ENCODE data around the gene MXRA5.
"Not testable (repeated sequence)": the region's sequence is repeated elsewhere in the genome, so short reads cannot be mapped to it uniquely, and the experiment has no call there.

The MXRA5 gene, protein sequence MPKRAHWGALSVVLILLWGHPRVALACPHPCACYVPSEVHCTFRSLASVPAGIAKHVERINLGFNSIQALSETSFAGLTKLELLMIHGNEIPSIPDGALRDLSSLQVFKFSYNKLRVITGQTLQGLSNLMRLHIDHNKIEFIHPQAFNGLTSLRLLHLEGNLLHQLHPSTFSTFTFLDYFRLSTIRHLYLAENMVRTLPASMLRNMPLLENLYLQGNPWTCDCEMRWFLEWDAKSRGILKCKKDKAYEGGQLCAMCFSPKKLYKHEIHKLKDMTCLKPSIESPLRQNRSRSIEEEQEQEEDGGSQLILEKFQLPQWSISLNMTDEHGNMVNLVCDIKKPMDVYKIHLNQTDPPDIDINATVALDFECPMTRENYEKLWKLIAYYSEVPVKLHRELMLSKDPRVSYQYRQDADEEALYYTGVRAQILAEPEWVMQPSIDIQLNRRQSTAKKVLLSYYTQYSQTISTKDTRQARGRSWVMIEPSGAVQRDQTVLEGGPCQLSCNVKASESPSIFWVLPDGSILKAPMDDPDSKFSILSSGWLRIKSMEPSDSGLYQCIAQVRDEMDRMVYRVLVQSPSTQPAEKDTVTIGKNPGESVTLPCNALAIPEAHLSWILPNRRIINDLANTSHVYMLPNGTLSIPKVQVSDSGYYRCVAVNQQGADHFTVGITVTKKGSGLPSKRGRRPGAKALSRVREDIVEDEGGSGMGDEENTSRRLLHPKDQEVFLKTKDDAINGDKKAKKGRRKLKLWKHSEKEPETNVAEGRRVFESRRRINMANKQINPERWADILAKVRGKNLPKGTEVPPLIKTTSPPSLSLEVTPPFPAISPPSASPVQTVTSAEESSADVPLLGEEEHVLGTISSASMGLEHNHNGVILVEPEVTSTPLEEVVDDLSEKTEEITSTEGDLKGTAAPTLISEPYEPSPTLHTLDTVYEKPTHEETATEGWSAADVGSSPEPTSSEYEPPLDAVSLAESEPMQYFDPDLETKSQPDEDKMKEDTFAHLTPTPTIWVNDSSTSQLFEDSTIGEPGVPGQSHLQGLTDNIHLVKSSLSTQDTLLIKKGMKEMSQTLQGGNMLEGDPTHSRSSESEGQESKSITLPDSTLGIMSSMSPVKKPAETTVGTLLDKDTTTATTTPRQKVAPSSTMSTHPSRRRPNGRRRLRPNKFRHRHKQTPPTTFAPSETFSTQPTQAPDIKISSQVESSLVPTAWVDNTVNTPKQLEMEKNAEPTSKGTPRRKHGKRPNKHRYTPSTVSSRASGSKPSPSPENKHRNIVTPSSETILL (N-terminal part only)

DNA sequence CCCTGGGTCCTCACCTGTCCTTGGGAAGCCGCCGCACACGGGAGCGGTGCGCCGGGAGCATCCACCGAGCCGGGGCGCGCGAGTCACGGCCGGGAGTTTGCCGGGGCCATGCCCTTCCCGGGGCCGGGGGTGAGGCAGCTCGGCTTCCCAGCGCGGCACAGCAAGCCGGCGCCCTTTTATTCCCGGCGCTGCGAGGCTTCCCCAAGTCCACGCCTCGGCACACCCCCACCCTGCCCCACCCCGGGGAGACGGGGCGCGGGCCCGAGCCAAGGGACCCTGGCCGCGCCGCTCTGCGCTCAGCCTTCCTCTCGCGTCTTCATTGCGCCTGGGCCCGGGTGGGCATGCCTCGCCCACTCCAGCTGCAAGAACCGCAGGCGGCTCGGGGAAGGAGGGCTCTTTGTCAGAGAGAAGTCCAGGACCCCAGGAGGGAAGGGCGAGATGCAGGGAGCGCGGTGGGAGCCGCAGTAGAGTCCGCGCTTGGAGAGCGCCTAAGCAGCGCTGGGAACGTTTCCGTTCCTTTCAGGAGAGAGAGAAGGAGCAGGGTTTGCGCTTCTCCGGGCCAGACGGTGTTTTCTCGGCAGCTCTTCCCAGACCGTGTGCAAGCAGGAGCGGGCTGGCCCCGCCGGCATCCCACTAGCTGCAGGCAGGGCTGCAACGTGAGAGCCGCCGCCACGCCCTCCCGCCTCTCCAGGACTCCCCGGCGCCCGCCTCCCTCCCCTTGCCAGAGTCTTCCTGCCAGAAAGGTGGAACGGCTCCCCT lies at the start of gene MXRA5:
MXRA5 (minus strand) TSS at position 152 of the 759 bp plus-strand sequence. CDS start 2,819 bp downstream, outside the sequence.
- peak; percentile 57 for DNase-seq

DNA sequence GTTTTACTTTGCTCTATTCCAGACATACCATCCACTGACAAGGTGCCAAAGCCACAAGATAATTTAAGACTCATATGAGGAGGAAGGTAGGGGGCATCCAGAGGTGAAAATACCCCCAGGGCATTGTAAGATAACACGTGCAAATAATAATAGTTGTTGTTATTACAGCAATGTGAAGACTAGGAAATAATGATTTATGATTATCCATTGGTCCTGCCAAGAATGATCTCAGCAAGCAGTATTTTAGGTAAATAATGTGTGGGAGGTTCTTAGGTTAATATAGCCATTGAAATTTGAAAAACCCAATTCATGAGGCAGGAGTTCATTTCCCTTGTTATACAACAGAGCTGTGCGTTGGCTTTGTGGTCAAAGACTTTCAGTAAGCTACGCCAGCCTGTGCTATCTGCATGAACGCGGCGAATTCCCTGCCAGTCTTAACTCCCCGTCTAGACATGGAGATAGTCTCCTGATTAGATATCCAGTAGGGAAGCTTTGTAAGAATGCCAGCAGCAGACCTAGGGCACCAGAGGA lies 47.2 kb upstream of the MXRA5 start:
- DNase-seq = peak; percentile 19

DNA sequence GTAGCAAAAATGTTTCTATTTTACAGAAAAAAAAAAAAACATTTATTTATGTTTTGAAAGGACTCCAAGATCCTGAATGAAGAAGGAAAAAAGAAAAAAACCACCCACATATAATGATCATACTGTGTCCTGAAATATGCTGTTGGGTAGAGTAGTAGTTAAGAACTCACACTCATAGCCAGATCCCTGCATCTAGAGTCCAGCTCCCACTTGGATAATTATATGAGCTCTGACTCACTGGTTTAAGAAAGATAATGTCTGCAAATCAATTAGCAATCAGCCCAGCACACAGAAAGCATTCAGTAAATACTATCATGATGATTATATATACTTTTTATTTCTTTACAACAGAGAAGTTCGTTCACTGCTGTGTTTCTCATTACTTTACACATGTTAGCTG lies 46.7 kb upstream of the MXRA5 start:
- DNase-seq = no peak

DNA sequence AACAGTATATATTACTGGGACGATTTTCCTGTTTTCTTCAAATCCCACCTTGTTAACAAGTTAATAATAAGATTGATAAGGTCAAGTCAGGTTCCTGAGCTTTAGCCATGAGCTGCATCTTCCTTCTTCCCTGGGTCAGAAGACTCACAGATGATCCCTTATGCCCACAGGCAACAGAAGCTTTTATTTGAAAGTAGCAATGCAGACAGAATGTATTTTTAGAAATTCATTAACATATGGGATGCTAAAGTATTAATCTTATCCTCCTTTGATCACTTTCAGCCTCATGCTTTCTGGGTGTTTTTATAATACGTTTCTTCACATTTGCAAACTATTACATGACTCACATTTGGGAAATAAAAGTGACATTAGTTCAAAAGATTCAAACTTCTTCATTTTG lies 42.0 kb upstream of the MXRA5 start:
- no peak for DNase-seq

DNA sequence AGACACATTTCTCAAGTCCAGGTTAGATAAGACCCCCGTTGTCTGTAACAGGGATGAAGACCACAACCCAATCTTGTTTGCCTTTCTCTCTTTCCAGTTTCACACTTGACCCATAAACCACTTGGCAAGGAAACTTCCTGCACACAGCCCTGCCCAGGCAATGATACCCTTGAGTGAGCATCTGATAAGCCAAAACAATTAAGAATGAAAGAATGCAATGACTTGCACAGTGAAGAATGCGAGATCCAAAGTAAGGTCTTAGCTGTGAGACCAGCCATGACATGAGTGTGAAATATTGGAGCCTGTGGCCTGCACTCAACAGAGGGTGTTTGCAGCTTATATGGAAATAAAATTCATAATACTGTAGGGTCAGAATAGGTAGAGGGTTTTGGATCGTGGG lies 37.9 kb upstream of the MXRA5 start:
- DNase-seq = no peak

DNA sequence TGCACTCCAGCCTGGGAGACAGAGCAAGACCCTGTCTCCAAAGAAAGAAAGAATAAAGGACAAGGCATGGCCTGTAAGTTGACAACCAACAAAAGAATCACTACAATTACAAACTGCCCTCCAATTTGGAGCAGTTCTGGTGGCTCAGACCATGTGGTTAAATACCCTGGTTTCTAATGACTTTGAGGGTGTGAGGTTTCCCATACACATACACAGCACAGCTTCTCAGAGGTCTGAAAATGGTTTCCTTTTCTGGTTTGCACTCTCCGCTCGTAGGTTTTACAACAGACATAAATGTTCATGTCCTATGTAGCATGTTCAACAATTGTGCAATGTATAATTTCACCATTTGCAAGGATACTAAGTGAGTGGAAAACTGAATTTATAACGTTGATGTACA lies 34.2 kb upstream of the MXRA5 start:
- no peak for DNase-seq

DNA sequence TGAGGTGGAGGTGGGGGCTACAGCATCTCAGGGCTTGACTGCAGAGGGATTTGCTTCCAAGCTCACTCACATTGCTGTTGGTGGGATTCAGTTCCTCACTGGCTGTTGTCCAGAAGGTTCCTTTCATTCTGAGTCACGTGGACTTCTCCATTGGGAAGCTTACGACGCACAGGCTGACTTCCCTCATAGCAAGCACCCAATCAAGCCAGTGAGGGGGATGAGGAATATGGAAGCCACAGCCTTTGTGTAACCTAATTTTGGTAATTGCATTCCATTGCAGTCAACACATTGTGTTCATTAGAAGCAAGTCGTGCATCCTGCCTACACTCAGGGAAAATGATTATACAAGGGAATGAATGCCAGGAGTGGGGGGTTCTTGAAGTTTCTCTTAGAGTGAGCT lies 32.7 kb upstream of the MXRA5 start:
- no peak for DNase-seq

DNA sequence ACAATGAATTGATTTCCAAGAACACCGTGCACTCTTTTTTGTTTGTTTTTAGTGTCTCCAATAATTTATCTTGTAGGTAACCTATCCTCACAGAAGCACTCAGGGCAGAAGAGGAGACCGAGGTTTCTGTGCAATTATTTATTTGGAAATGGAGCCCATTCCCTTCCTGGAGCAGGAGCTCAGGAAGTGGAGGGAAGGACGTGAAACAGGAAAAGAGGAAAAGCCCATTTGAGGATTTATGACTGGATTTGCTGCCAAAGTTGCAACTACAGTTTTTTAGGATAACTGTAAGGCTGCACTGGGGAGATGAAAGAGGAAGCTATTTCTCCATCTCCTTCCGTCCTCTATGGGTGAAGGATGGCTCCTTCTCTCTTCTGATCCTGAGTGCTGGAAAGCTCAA lies 31.7 kb upstream of the MXRA5 start:
- peak; percentile 16 for DNase-seq

DNA sequence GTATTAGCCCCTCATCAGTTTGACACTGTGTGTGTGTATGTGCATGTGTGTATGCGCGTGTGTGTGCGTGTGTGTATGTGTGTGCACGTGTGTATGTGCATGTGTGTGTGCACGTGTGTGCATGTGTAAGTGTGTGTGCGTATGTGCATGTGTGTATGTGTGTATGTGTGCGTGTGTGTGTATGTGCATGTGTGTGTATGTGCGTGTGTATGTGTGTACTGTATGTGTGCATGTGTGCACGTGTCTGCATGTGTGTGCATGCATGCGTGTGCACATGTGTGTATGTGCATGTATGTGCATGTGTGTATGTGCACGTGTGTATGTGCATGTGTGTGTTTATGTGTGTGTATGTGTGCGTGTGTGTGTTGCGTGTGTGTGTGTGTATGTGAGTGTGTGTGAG lies 31.1 kb upstream of the MXRA5 start:
- no peak for DNase-seq

DNA sequence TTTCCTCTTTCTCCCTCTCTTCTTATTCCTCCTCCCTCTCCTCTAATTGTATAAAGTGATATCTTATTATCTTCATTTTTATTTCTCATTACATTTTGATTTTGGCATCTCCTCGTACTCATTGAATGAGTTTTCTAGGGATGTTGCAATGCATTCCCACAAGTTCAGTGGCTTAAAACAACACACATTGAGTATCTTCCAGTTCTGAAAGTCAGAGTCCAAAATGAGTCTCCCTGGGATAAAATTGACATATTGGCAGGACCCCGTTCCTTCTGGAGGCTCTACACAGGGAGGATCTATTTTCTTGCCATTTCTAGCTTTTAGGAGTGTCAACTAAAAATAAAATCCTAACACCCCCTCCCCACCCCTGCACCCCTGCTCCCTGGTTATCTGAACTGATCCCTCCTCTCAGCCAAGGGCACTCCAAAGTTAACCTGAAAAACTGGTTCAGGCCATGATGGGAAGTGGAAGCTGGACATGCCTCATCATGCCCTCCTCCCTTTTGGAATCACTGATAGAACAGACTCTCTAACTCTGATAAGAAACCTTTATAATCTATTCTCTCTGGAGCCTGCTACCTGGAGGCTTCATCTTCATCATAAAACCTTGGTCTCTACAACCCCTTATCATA lies 29.5 kb upstream of the MXRA5 start:
- not testable (repeated sequence) for DNase-seq

DNA sequence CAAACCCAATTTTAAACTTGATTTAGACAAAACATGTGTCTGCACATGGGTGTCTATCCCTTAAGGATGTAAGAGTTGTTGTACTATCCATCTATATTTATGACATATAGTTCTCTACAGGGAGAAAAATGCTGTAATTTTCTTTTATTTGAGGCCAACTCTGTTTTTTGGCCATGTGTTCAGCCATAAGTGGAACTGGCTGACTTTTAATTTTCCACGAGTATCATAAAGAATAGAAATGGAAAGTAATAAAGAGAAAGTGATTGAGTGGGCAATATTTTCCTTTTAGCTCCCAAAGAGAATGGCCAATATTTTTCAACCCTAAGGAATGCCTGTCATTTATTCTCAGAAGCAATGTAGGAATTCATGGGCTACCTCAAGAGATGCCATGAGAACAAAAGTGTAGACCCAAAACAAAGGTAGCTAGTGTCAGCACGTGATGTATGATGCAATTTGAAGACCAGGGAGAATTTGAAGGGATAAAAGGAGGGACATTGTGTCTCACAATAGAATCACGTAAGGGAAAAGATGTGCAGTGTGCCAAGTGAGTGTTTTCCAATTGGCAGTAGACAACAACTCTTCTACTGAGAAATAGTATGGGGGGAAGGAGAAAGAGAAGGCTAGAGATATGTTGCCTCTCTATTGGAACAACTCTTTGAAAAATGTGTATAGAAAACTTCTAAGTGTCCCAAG lies 27.8 kb upstream of the MXRA5 start:
- no peak for DNase-seq

DNA sequence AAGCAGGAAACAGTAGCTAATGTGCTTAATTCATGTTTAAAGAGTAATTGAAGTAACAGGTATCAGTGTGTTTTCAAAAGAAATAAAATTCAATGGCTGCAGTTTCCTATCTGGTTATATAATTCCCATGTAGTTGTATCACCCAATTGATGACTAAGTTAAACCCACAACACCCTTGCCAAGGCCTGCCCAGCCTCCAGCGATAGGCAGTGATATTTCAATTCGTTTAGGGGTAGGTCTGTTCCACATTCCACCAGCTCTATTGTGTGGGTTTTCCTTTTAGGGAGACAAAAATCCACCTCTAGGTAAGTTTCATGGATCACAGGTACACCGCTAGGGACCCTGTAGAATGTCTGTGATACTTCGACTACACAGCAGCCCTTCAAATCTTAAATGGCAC lies 24.7 kb upstream of the MXRA5 start:
- DNase-seq = no peak

DNA sequence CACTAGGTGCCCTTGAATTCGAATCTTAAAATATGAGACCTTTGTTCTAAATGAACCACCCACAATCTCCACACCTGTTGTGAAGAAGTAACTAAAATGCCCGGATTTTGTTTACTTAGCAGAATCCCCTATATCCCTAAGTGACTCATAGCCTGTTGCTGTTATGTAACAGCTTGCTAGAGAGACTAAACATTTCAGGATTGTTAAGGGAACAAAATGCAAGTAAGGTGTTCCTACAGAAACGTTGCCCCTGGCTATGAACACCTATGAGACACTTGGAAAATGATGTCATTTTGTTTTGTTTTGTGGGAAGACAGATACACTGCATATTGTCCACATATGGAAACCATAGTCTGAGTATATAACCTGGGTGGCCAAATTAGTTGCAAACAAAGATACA lies 24.2 kb upstream of the MXRA5 start:
- no peak for DNase-seq

DNA sequence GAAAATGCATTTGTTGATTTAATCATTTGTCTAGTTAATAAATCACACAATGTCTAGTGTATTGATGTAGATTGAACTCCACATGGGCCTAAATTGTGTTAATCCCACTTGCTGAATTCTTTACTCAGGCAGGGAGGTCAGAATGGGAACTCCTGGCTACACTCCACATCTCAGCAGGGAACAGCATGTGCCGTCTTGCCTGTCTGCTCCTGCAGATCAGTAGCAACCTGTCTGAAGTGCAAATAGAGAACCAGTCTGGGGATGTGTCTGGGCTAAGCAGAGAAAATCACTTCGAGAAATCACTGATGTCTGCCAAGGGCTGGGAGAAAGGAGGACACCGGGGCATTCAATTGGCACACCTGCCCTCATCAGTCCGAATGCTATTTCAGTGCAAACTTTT lies 16.5 kb upstream of the MXRA5 start:
- no peak for DNase-seq

DNA sequence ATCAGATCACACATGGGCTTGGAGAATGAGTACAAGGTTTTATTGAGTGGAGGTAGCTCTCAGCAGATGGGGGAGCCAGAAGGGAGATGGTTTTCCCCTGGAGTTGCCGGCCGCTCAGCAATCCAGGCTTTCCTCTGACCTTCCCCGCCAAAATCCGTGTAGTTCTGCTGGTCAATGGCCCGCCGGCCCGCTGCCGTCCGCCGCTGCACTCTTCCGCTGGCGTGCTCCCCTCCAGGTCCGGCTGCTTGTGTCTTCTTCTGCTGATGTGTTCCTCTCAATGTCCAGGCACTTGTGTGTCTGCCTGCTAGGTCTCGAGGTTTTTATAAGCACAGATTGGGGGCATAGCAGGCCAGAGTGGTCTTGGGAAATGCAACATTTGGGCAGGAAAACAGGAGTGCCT lies 14.4 kb upstream of the MXRA5 start:
- no peak for DNase-seq

DNA sequence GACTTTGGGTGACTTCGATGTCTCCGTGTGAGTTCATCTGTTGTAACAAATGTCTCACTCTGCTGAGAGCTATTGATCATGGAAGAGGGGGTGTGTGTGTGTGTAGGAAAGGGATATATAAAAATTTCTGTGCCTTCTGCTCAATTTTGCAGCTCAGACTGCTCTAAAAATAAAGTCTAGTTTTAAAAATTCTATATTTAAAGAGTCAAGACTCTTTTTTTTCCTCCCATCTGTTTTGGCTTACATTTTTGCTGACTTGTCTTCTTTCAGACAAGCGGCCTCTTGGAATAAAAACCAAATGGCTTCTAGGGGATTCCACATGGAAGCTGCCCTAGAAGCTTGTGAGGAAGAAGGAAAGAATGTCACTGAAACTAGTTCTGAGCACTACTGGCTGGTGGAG lies 6.3 kb upstream of the MXRA5 start:
- not testable (repeated sequence) for DNase-seq

DNA sequence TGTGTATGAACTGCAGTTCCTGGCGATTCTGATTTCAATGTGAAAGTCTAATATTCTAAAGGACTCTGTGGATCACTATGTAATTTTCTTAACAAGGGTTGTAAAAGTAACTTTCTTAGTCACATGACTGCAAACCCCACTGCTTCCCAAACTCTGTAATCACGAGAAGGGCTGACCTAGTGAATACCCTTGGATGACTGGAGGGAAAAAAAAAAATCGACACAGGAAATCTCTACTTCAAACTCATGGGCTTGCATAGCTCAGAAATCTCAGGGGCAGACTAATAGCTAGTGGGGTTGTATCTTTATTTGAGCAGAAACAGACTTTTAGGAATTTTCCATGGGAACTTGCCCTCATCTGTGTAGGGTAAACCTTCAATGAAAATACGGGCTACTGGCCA lies 4.8 kb upstream of the MXRA5 start:
- no peak for DNase-seq

DNA sequence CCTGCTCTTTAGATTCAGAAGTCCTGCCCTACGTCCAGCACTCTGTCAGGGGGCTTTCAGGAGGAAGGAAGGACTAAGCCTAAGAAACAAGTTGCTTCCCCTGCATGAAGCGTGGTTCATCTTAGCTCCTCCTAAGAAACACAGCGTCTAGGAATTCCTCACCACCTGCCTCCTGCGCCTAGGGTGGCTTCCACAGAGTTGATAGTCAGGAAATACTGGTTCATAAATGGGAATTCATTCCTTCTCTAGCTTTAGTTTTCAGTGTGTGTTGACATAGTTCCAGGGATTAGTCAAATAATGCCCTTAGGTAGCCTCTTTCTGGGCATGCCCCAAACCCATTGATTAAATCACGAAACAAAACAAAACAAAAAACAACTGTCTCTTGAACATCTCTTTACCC lies 1.7 kb upstream of the MXRA5 start:
- DNase-seq = no peak

DNA sequence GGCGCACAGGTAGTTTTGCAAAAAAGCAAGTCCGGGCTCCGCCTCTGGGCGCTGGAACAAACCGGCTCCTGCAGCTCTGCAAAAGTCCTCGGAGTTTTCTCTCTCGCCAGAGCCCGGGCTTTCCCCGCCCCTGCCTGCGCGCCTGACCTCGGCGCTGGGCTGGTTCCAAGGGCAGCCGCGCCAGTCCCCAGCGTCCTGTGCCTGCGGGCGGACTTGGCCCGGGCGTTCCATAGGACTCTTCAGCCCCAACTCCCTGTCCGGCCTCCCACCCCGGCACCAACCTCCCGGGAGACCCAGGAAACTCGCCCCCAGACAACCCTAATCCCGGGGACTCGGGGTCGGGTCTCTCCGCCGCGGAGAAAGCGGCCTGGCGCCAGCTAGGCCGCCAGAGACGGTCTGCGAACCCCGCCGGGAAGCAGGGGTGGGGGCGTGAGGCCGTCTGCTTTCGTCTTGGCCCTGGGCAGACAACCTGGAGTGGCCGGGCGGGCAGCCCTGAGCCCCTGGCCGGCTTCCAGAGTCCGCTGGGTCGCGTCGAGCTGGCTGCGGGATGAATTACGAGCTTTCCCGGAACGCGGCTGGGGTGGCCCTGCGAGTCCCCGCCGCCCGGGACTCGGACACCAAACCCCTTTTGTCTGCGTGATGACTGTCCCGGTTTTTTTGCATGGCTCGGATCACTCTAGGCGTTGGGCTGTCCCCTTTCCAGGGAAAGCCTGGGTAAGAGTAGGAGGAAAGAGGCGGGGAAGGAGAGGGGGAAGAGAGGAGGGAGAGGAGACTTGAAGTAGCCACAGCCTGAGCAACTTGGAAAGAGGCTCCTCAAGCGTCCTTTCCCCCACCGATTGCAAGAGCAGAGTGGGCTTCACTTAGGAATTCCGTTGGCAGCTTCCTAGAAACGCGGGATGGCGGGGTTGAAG lies 916 bp downstream of the MXRA5 start:
- peak; percentile 54 for DNase-seq

DNA sequence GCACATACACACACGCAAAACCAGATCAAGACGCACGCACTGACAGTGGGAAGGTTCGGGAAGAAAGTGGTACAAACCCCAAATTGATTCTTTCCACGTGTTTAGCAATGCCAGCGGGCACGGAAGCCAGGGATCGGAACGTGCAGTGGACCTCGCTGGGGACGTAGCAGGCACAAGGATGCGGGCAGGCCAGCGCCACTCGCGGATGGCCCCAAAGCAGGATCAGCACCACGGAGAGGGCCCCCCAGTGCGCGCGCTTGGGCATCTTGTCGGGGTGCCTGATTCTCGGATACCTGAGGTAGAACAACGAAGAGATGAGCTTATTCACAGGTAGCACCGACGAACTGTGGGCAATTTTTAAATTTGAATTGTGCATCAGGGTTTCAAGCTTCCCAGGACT lies 2.9 kb downstream of the MXRA5 start:
- not testable (repeated sequence) for DNase-seq
